GM23248 (cell line): ENCODE results near the gene CPOX. TPM values are rescaled to one million over a fixed set of nuclear protein-coding genes. Genes with fewer than 3 reads are reported as not detected.

ENCODE experiments used
- DNase-seq: peaks from one replicate; pipeline ENCODE4 v3.0.0-alpha.2; 2015
- H2AFZ ChIP-seq: fragments of 200-600 bp; sonication (generic); 2 replicates; pipeline ENCODE4 v1.6.1; 2016; ENCODE audit warnings: antibody characterized with exemption
- H3F3A ChIP-seq: fragments of 200-600 bp; sonication (generic); 2 replicates; pipeline ENCODE4 v1.6.1; 2016; ENCODE audit warnings: mild to moderate bottlenecking, antibody characterized with exemption, mixed run types; ENCODE audit not compliant: insufficient read depth
- H3K27ac ChIP-seq: fragments of 200-600 bp; sonication (generic); 2 replicates; pipeline ENCODE4 v1.5.1; 2016; ENCODE audit warnings: mild to moderate bottlenecking
- H3K27me3 ChIP-seq: fragments of 200-600 bp; sonication (generic); replicated peaks from 2 replicates; pipeline ENCODE4 v1.6.1; 2016; ENCODE audit warnings: mild to moderate bottlenecking; ENCODE audit not compliant: insufficient read depth
- H3K36me3 ChIP-seq: fragments of 200-600 bp; sonication (generic); 2 replicates; pipeline ENCODE4 v1.6.1; 2016; ENCODE audit warnings: low read depth, mild to moderate bottlenecking
- H3K4me1 ChIP-seq: fragments of 200-600 bp; sonication (generic); 2 replicates; pipeline ENCODE4 v1.6.1; 2016; ENCODE audit warnings: mild to moderate bottlenecking; ENCODE audit not compliant: insufficient read depth
- H3K4me2 ChIP-seq: fragments of 200-600 bp; sonication (generic); one replicate; pipeline ENCODE4 v1.6.1; 2016; ENCODE audit warnings: mild to moderate bottlenecking; ENCODE audit not compliant: unreplicated experiment
- H3K4me3 ChIP-seq: fragments of 200-600 bp; sonication (generic); 2 replicates; pipeline ENCODE4 v1.5.1; 2016; ENCODE audit warnings: mild to moderate bottlenecking
- H3K79me2 ChIP-seq: fragments of 200-600 bp; sonication (generic); 2 replicates; pipeline ENCODE4 v1.6.1; 2016; ENCODE audit warnings: mild to moderate bottlenecking; ENCODE audit not compliant: insufficient read depth
- H3K9ac ChIP-seq: fragments of 200-600 bp; sonication (generic); 2 replicates; pipeline ENCODE4 v1.6.1; 2016; ENCODE audit warnings: mild to moderate bottlenecking
- H3K9me2 ChIP-seq: fragments of 200-600 bp; sonication (generic); 2 replicates; pipeline ENCODE4 v1.6.1; 2016; ENCODE audit warnings: mixed run types, mild to moderate bottlenecking, moderate library complexity; ENCODE audit not compliant: insufficient read depth
- H3K9me3 ChIP-seq: fragments of 200-600 bp; sonication (generic); one replicate; pipeline ENCODE4 v1.6.1; 2017; ENCODE audit warnings: low read depth
- H4K20me1 ChIP-seq: fragments of 200-600 bp; sonication (generic); 2 replicates; pipeline ENCODE4 v1.6.0; 2016; ENCODE audit not compliant: insufficient read depth
- EZH2 ChIP-seq: fragments of 200-600 bp; sonication (generic); IDR thresholded peaks from 2 replicates; pipeline ENCODE4 v1.6.1; 2018; ENCODE audit warnings: antibody characterized with exemption, mild to moderate bottlenecking; ENCODE audit not compliant: insufficient read depth, poor library complexity, severe bottlenecking
- EZH2phosphoT487 ChIP-seq: fragments of 200-600 bp; sonication (generic); IDR thresholded peaks from 2 replicates; pipeline ENCODE4 v1.6.1; 2018; ENCODE audit warnings: antibody characterized with exemption, moderate library complexity, mild to moderate bottlenecking, low read depth; ENCODE audit not compliant: insufficient read depth
- WGBS, 2 experiments: methylation state at CpG; one replicate each; pipeline ENCODE4 v1.1.6; 2015 to 2017; ENCODE audit warnings: low lambda C conversion rate in 2 of 2, low coverage in 1 of 2; ENCODE audit errors: missing lambda C conversion rate in 2 of 2; 5-methylcytosine and 5-hydroxymethylcytosine counted together
- in situ Hi-C: fragments of 300-500 bp; cut with MboI; formaldehyde crosslinking; loops from 2 replicates; pipeline ENCODE4 v1.15.0; 2020
- polyA plus RNA-seq: library from polyadenylated mRNA; unstranded; fragments of >200 nt; fragmentation: Nextera tagmentation; extraction: Ambion mirVana; gene quantifications from 2 replicates; pipeline ENCODE4 v1.2.1, GENCODE V29; 2016
- total RNA-seq: library from RNA; depleted of rRNA; stranded (reverse); fragments of >200 nt; shearing (Covaris generic); gene quantifications from 2 replicates; pipeline ENCODE4 v1.2.3, GENCODE V29; 2014

CPOX gene
- total and polyA plus RNA-seq, 2 experiments from 2014 or later: 9.2 to 33.6 TPM

DNA sequence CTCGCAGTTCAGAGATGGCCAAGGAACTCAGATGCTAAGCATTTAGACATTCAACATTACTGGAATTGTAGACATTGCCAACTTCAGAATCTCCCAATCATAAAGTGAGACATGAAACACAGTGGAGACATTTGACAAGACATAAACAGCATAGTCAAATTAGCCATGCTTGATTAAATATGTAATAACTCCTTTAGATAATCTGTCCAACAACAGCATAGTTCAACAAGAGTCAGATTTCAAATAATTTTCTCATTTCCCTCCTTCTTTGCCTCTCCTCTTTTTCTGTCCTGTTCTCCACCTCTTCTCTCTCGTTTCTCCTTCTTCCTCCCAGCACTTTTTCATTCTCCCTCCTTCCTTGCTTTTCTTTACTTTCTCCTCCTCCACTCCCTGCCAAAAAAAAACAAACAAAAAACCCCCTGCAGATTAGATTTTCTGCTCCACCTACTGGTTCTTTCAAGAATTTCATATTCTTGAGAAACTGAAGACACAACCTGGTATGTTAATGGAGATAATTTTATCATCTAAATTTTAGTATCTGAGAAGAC lies 20.2 kb downstream of the CPOX start:
- Histone ChIP-seq H3K9me3 (no peaks in the 10 kb centered on the region), H3K79me2 (no peaks in the 10 kb centered on the region), H3K9me2 (no peaks in the 10 kb centered on the region), H3F3A (peaks cover 21% of the 10 kb centered on the region), H4K20me1 (no peaks in the 10 kb centered on the region), H3K4me3 (no peak overlapping the region), H2AFZ (no peak overlapping the region), H3K4me2 (no peak overlapping the region), H3K27me3 (no peaks in the 10 kb centered on the region), H3K27ac (no peak overlapping the region), H3K4me1 (peaks cover 16% of the 10 kb centered on the region), H3K36me3 (no peaks in the 10 kb centered on the region), H3K9ac (no peak overlapping the region)
- in situ Hi-C loops: no loop called here
- 49 to 63% methylated on average over 2 of the region's 2 CpGs for WGBS, 2 experiments
- TF ChIP-seq EZH2: no peak
- no peak for TF ChIP-seq EZH2phosphoT487
- peak; percentile 48 for DNase-seq

DNA sequence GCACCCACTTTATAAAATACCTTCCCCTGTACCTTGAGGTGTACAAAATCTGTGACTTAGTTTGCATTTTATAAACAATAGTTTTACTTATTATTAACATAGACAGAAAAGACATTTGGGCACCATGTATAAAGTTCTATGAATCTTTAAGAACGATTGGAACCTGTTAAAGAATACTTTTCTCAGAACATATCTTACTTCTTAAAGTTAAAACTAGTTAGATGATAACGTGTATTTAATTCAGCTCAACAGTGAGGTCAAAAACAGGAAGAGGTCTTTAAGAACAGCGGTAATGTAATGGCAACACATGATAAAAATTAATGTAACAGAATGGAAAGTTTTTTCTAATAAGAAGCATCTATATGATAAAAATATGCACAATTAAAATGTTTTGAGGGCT lies 25.0 kb downstream of the CPOX start:
- Histone ChIP-seq H3K9me3 (no peaks in the 10 kb centered on the region), H3K36me3 (no peaks in the 10 kb centered on the region), H3K4me3 (no peak overlapping the region), H3K79me2 (no peaks in the 10 kb centered on the region), H3K4me1 (peaks cover 11% of the 10 kb centered on the region), H2AFZ (no peak overlapping the region), H3K27me3 (no peaks in the 10 kb centered on the region), H3F3A (peaks cover 6% of the 10 kb centered on the region; the same call in 1 of the 2 replicates), H3K9ac (no peak overlapping the region), H3K9me2 (no peaks in the 10 kb centered on the region), H3K4me2 (no peak overlapping the region), H4K20me1 (no peaks in the 10 kb centered on the region), H3K27ac (no peak overlapping the region)
- TF ChIP-seq EZH2phosphoT487 (no peak), EZH2 (no peak)
- no peak for DNase-seq
- WGBS, 2 experiments: 87 to 89% methylated on average over 3 of the region's 3 CpGs
- in situ Hi-C loops: no loop called here

DNA sequence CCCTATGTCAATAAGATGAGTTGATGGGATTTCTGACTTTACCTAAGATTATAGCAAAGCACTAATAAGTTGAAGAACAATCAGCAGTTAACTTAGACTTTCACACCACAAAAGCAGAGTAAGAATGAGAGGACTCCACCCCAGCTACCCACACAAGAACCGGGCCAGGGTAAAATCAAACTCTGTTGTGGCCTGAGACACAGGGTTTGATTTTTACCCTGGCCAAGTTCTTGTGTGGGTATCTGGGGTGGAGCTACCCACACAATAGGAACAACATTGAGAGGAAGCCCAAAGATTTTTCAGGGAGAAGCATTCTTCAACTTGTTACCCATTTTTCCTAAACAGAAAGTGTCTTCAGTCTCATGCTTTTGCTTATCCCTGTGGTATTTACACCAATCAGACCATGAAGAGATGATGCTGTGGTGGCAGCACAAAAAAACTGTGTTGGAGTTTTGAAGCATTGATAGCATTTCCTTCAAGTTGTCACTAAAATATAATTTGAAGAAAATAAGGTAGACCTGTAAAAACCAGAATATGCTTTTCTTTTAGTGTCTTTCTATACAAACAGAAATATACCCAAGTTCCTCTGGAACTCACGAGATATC lies 25.6 kb downstream of the CPOX start:
- Histone ChIP-seq H3K27me3 (no peaks in the 10 kb centered on the region), H3K9me2 (no peaks in the 10 kb centered on the region), H3K4me2 (no peak overlapping the region), H3K79me2 (no peaks in the 10 kb centered on the region), H3K4me1 (peaks cover 17% of the 10 kb centered on the region), H3F3A (peaks cover 7% of the 10 kb centered on the region; the same call in 1 of the 2 replicates), H3K9ac (no peak overlapping the region), H3K4me3 (no peak overlapping the region), H3K36me3 (no peaks in the 10 kb centered on the region), H2AFZ (no peak overlapping the region), H3K27ac (no peak overlapping the region), H3K9me3 (no peaks in the 10 kb centered on the region), H4K20me1 (no peaks in the 10 kb centered on the region)
- no peak for DNase-seq
- whole genome bisulfite sequencing, 2 experiments: 83 to 89% methylated on average over 2 of the region's 2 CpGs
- in situ Hi-C loops: no loop called here
- TF ChIP-seq EZH2phosphoT487: no peak
- no peak for TF ChIP-seq EZH2

DNA sequence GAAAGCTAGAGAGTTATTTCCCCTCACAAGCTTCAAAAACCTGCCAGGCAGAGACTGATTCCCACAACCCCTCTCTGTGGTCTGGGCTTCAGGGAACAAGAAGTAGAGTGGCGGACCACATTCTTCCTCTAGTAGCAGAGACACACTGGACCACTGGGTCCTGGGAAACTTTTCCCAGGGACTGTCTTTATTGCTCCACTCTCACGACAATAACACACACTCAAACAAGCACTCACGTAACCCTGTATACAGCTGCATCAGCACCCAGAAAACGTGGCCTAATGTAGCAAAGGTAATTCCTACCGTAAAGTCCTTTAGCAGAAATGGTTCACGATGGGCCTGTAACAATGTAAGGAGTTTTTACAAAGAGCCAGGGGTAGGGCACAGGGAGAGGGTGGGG lies 27.6 kb downstream of the CPOX start:
- no peaks in the 10 kb centered on the region for H3K9me2 ChIP-seq
- no peak for DNase-seq
- H2AFZ ChIP-seq: no peak overlapping the region
- in situ Hi-C loops: no loop called here
- H3K4me3 ChIP-seq: no peak overlapping the region
- no peak overlapping the region for H3K4me2 ChIP-seq
- no peaks in the 10 kb centered on the region for H3K36me3 ChIP-seq
- H3F3A ChIP-seq: peaks cover 7% of the 10 kb centered on the region; the same call in 1 of the 2 replicates
- H3K79me2 ChIP-seq: no peaks in the 10 kb centered on the region
- WGBS, 2 experiments: 80 to 81% methylated on average over 6 of the region's 6 CpGs
- H3K9ac ChIP-seq: no peak overlapping the region
- no peaks in the 10 kb centered on the region for H3K9me3 ChIP-seq
- H4K20me1 ChIP-seq: no peaks in the 10 kb centered on the region
- H3K4me1 ChIP-seq: peaks cover 25% of the 10 kb centered on the region
- H3K27me3 ChIP-seq: no peaks in the 10 kb centered on the region
- no peak overlapping the region for H3K27ac ChIP-seq
- TF ChIP-seq EZH2 (no peak), EZH2phosphoT487 (no peak)
